ENCODE measurements around the gene MUC7. TPM values are rescaled to one million over a fixed set of nuclear protein-coding genes. Genes with fewer than 3 reads are reported as not detected.
"Not testable (repeated sequence)": the region's sequence is repeated elsewhere in the genome, so short reads cannot be mapped to it uniquely, and the experiment has no call there.

MUC7 gene
- total RNA-seq, 1 donor from 2014 or later: not detected

- no peaks in the 10 kb centered on the region for H3K4me1 ChIP-seq
- TF ChIP-seq CTCF (IDR thresholded peaks at IDR 0.05): no peak
- no peak for DNase-seq (ENCODE audit: low spot score in 2 of 2)
- no peaks in the 10 kb centered on the region for H3K9me3 ChIP-seq
- H3K4me3 ChIP-seq: no peak overlapping the region
- H3K27ac ChIP-seq: no peak overlapping the region
- no peaks in the 10 kb centered on the region for H3K27me3 ChIP-seq
- intact Hi-C loops (cut with DNase I): no loop called here
- no peaks in the 10 kb centered on the region for H3K36me3 ChIP-seq
These were observed 22.8 kb upstream of the MUC7 start for GRCh38 chr4:70449220-70449619.

GRCh38 chr4:70452946-70453345 lies 19.1 kb upstream of the MUC7 start:
- H3K27ac ChIP-seq: no peak overlapping the region
- no peak overlapping the region for H3K4me3 ChIP-seq
- TF ChIP-seq CTCF (IDR thresholded peaks at IDR 0.05): no peak
- H3K9me3 ChIP-seq: no peaks in the 10 kb centered on the region
- H3K4me1 ChIP-seq: no peaks in the 10 kb centered on the region
- no peak for DNase-seq (ENCODE audit: low spot score in 2 of 2)
- H3K27me3 ChIP-seq: no peaks in the 10 kb centered on the region
- H3K36me3 ChIP-seq: no peaks in the 10 kb centered on the region
- intact Hi-C loops (cut with DNase I): no loop called here

GRCh38 chr4:70463335-70463734 lies 8.7 kb upstream of the MUC7 start:
- Histone ChIP-seq H3K27ac (no peak overlapping the region), H3K9me3 (no peaks in the 10 kb centered on the region), H3K27me3 (no peaks in the 10 kb centered on the region), H3K36me3 (no peaks in the 10 kb centered on the region), H3K4me1 (no peaks in the 10 kb centered on the region), H3K4me3 (no peak overlapping the region)
- intact Hi-C loops (cut with DNase I): no loop called here
- DNase-seq (ENCODE audit: low spot score in 2 of 2): no peak
- no peak for TF ChIP-seq CTCF (IDR thresholded peaks at IDR 0.05)

GRCh38 chr4:70473679-70474078 lies 1.7 kb downstream of the MUC7 start:
- no peaks in the 10 kb centered on the region for H3K36me3 ChIP-seq
- no peak overlapping the region for H3K27ac ChIP-seq
- no peaks in the 10 kb centered on the region for H3K4me1 ChIP-seq
- H3K27me3 ChIP-seq: no peaks in the 10 kb centered on the region
- intact Hi-C loops (cut with DNase I): no loop called here
- no peak for TF ChIP-seq CTCF (IDR thresholded peaks at IDR 0.05)
- no peak overlapping the region for H3K4me3 ChIP-seq
- H3K9me3 ChIP-seq: no peaks in the 10 kb centered on the region
- no peak for DNase-seq (ENCODE audit: low spot score in 2 of 2)

- intact Hi-C loops (cut with DNase I): no loop called here
- H3K27ac ChIP-seq: no peak overlapping the region
- H3K4me3 ChIP-seq: no peak overlapping the region
- no peaks in the 10 kb centered on the region for H3K36me3 ChIP-seq
- H3K27me3 ChIP-seq: no peaks in the 10 kb centered on the region
- H3K9me3 ChIP-seq: no peaks in the 10 kb centered on the region
- TF ChIP-seq CTCF (IDR thresholded peaks at IDR 0.05): no peak
- H3K4me1 ChIP-seq: no peaks in the 10 kb centered on the region
- no peak for DNase-seq (ENCODE audit: low spot score in 2 of 2)
These were observed 16.8 kb downstream of the MUC7 start for GRCh38 chr4:70488748-70489147.

GRCh38 chr4:70496231-70496630 lies 24.2 kb downstream of the MUC7 start:
- H3K36me3 ChIP-seq: no peaks in the 10 kb centered on the region
- intact Hi-C loops (cut with DNase I): no loop called here
- no peaks in the 10 kb centered on the region for H3K9me3 ChIP-seq
- DNase-seq (ENCODE audit: low spot score in 2 of 2): no peak
- H3K27ac ChIP-seq: no peak overlapping the region
- H3K27me3 ChIP-seq: no peaks in the 10 kb centered on the region
- no peak for TF ChIP-seq CTCF (IDR thresholded peaks at IDR 0.05)
- H3K4me3 ChIP-seq: no peak overlapping the region
- H3K4me1 ChIP-seq: no peaks in the 10 kb centered on the region

GRCh38 chr4:70501838-70502237 lies 29.8 kb downstream of the MUC7 start:
- H3K36me3 ChIP-seq; H3K4me3 ChIP-seq; H3K27ac ChIP-seq; H3K4me1 ChIP-seq; H3K27me3 ChIP-seq; H3K9me3 ChIP-seq; intact Hi-C loops (cut with DNase I); DNase-seq (ENCODE audit: low spot score in 2 of 2): not testable (repeated sequence)
